Islet precursor cell (in vitro differentiated cells): ENCODE measurements around the gene TMEM135.
"Not testable (repeated sequence)": the region's sequence is repeated elsewhere in the genome, so short reads cannot be mapped to it uniquely, and the experiment has no call there.

Experiments used
- DNase-seq: peaks from one replicate; pipeline ENCODE4 v3.0.0-alpha.2; 2018

Gene TMEM135

GRCh38 chr11:87037450-87038234, at the start of gene TMEM135:
Gene TMEM135 (plus strand): TSS chr11:87037934. CDS start chr11:87038046, 112 bp downstream.
- peak; percentile 99 for DNase-seq

- no peak for DNase-seq
Observed at GRCh38 chr11:86988351-86988881, 49.3 kb upstream of the TMEM135 start.

DNA sequence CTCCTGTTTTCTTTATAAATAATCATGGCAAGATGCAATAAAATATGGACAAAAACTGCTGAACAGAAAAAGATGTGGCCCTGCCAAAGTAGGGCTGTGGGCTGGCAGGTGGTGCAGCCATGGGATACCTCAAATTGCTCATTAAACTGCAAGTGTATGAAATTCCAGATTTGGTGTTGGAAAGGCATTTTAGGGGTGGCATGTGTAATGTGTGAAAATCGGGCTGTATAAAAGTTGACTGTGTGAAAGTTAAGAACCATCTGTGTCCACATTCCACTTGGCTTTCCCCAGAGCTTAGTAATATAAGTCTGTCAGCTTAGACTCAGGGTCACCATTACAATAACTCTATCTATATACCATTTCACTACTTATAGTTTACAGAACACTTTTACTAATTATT, 47.7 kb upstream of the TMEM135 start:
- no peak for DNase-seq

GRCh38 chr11:86990515-86990914, 47.2 kb upstream of the TMEM135 start:
- DNase-seq = peak; percentile 81

DNA sequence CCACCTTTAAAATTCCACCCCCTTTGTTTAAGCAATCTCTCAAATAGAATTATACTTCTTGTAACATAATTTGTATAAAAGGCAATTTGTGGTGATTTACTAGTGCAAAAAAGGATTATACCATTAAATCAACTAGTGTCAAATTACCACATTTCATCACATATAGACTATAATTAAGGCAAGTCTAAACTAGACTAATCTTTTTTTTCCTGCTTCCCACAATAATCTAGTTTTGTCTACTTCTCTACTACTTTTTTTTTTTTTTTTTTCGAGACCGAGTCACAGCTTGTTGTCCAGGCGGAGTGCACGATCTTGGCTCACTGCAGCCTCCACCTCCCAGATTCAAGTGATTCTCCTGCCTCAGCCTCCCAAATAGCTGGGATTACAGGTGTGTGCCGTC, 46.4 kb upstream of the TMEM135 start:
- no peak for DNase-seq

GRCh38 chr11:86992340-86992739, 45.4 kb upstream of the TMEM135 start:
- DNase-seq = not testable (repeated sequence)

- DNase-seq = no peak
Observed at GRCh38 chr11:86993031-86993430, 44.7 kb upstream of the TMEM135 start.

DNA sequence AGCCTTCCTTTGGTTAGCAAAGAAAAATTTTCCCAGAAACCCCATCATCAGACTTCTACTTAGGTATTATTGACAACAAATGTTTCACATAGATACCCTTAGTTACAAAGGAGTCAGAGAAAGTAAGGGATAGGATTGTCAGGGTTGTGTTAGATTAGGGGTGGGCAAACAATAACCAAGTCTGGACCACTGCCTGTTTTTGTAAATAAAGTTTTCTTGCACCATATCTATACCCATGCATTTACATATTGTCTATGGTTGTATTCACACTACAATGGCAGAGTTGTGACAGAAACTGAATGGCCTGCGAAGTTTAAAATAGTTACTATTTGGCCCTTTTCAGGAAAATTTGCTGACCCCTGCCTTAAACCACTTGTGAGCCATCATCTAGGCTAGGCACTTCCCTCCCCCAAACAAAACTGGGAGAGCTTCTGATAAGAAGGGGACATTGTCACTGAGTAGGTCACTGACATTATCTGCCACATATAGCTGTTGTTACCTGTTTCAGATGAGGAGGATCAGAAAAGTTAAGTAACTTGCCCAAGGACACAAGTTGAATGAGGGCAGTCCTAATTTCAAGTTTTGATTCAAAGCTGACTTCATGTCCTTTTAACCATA, 40.7 kb upstream of the TMEM135 start:
- DNase-seq = no peak

- no peak for DNase-seq
Observed at GRCh38 chr11:86999388-86999787, 38.3 kb upstream of the TMEM135 start.

DNA sequence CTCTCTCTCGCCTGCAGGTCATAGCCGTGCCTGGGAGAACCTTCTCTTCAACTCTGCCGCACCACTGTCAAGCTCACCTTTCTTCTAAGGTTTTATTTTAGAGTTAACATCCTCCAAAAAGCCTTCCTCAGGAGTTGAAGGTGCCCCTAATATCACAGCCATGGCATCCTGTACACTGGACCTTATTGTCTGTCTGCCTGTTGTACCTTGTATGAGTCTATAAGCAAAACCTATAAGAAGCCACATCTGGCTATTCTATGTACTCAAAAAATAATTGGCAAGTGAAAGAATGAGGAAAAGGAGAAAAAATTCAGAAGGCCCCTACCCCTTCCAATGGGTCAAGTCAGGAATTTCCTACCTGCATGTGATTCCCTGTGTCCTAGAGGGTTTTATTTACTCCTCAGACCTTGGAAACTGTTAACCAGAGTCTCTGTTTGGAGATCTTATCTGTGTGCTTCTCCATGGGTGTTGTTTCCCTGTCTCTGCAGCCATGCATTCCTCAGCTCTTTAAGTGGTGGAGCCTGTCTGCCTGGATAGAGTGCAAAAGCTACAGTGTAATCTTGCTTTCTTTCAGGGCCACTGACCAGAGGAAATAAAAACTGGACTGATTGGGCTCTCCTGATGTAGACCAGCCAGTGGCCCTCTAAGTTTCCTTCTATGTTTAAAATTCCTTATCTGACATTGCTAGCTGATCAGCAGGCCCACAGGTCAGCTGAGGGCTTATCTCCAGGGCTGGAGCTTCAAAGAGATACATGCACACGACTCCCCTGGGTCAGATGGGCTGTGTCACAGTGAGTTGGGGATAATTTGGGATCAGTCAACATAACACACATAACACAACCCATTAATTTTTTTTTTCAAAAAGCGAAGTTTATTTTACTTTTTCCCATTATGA, 37.6 kb upstream of the TMEM135 start:
- DNase-seq = peak; percentile 97

DNA sequence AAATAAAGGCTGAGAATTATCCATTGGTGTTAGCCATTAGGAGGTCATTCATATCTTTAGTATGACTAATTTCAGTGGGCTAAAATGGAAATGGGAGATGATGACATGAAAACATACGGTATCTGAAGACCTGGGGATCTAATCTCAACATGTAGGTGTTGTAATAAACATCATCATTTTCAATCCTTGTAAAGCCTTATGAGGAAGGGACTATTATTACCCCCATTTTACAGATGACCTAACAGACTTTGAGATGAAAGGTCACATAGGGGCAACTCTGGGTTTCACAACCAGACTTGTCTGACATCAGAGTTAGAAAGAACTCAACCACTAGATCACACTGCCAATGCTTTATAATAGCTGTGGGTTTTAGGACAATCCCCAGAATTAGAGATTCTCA, 34.8 kb upstream of the TMEM135 start:
- no peak for DNase-seq

DNA sequence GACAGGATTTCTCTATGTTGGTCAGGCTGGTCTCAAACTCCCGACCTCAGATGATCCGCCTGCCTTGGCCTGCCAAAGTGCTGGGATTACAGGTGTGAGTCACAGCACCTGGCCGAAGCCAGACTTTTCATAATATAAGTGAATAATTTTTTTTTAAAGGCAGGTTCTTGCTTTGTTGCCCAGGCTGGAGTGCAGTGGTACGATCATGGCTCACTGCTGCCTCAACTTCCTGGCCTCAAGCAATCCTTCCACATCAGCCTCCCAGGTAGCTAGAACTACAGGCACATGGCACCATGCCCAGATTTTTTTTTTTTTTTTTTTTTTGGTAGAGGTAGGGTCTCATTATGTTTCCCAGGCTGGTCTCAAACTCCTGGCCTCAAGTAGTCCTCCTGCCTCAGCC, 33.5 kb upstream of the TMEM135 start:
- not testable (repeated sequence) for DNase-seq

GRCh38 chr11:87005569-87005921, 32.2 kb upstream of the TMEM135 start:
- no peak for DNase-seq

DNA sequence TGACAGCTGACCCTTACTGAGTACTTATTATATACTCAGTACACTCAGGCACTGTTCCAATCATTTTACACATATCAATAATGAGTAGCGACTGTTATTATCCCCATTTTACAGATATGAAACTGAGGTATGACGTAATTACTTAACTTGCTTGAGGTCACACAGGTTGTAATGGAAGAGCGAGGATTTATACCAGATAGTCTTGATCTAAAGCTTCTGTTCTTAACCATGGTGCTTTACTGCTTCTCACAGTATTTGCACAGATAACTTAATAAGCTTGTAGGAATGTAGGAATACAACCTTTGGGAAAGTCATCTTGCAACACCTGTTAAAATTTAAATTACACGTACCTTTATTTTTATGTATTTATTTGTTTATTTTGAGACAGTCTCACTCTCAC, 31.7 kb upstream of the TMEM135 start:
- DNase-seq = no peak

- DNase-seq = no peak
Observed at GRCh38 chr11:87007963-87008362, 29.8 kb upstream of the TMEM135 start.

DNA sequence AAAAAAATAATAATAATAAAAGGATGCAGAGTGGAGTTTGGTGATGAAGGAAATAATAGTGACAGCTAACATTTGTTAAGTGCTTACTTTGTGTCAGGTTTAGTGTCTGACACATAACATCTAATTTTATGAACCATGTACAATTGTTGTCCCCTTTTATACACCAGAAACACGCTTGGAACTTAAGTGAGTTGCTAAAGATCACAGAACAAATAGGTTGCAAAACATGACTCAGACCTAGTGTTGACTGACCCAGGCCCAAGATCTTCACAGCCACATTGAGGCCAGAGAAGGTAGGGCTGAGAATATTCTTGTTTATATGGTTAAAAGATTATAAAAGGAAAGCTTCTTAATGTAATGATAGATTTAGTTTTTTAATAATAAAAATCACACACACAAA, 25.6 kb upstream of the TMEM135 start:
- no peak for DNase-seq

DNA sequence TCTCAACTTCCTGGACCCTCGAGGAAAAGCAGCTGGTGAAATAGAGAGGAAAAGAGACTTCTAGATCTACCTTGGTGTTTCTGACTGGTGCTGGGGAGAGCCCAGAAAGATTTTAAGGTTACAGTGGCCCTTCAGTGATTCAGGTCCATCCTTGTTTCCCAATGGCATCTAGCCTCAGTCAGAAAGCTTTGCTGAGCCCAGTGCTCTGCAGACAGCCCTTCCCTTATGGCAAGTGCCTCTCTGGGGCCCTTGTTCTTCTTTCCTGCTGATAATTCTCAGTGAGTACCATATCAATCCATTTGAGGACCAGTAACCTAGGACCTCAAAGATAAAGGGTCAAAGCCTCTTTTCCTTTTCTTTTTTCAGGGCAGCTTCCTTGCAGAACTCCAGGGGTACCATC, 25.1 kb upstream of the TMEM135 start:
- DNase-seq = no peak

DNA sequence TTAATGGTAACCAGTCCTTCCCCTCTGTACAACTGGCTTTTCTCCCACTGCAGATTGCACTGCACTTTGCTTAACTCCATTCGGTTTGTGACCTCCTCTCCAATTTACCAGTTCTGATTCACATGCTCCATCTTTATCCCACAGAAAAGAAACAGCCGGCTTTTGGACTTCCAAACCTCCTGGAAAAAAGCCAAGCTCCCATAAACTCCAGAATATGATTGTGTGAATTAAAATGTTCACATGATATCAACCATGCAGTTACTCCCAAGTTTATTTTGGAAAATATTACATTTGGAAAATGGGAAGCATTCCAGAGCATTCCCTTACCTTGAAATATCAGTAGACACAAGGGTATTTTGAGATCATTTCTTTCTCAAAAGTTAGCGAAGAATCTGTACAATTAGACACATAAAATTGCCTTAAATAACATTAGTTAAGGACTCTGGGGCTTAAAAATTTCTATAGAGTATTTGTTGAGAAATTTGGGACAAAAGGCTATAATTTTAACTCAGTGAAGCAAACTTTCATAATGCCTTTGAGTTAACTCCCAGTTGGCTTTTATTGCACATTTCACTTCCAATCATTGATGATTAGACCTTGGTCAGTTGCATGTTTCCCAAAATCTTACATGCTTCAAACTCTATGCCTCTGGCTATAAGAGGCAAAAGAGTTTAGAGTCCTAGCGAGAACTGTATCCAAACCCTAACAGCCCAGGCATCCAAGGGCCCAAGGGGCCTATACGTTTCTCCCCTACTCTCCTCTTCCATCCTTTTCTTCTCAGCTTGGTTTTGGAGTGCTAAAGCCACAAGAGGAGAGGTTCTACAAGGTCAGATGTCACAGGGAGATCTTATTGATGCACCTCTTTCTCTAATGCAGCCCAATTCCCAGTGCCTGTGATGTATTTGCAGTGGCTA, 23.6 kb upstream of the TMEM135 start:
- no peak for DNase-seq

DNA sequence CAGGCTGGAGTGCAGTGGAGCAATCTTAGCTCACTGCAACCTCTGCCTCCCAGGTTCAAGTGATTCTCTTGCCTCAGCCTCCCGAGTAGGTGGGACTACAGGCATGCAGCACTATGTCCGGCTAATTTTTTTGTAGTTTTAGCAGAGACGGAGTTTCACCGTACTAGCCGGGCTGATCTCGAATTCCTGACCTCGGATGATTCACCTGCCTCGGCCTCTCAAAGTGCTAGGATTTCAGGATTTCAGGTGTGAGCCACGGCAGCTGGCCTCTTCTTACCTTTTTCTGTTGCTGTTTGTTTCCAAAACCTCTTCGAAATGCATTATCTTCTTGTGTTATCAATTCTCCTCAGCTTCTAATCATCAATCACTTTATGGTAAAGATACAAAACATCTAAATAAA, 22.1 kb upstream of the TMEM135 start:
- DNase-seq = peak; percentile 55

GRCh38 chr11:87019613-87020271, 18.0 kb upstream of the TMEM135 start:
- DNase-seq = no peak

GRCh38 chr11:87020336-87020735, 17.4 kb upstream of the TMEM135 start:
- no peak for DNase-seq
